PC-3 (cell line): ENCODE results near the gene NKD1. TPM values are rescaled to one million over a fixed set of nuclear protein-coding genes. Genes with fewer than 3 reads are reported as not detected.

Source experiments
- ATAC-seq: fragments of 200-7000 bp; cut with Tn5 transposase; 2 replicates; pipeline ENCODE4 v1.9.1; 2020; ENCODE audit warnings: mild to moderate bottlenecking, moderate library complexity
- BruUV-seq: library from RNA; stranded (reverse); fragments of 400-500 nt; replicated peaks from 2 replicates; lab custom pipeline; 2021; lab: Mats Ljungman, UMichigan
- CTCF ChIA-PET: fragments of 300-600 bp; sonication (Branson Sonifier 250); formaldehyde crosslinking; loops from one replicate; lab custom pipeline; 2022; ENCODE audit warnings: antibody characterized with exemption; lab: Charles Lee
- POLR2A ChIA-PET: fragments of 300-600 bp; sonication (Branson Sonifier 250); formaldehyde crosslinking; loops from one replicate; lab custom pipeline; 2022; ENCODE audit warnings: antibody characterized with exemption; ENCODE audit not compliant: unreplicated experiment; lab: Charles Lee
- DNase-seq: peaks from one replicate; pipeline ENCODE4 v3.0.0-alpha.2; 2015
- H2AFZ ChIP-seq: fragments of 300-600 bp; sonication (generic); 2 replicates; pipeline ENCODE4 v1.6.0; 2016; ENCODE audit warnings: antibody characterized with exemption, low read length
- H3F3A ChIP-seq: fragments of 300-600 bp; sonication (generic); one replicate; pipeline ENCODE4 v1.6.0; 2017; ENCODE audit warnings: antibody characterized with exemption, low read length, control low read depth, mild to moderate bottlenecking; ENCODE audit not compliant: unreplicated experiment
- H3K27ac ChIP-seq: fragments of 300-600 bp; sonication (generic); 2 replicates; pipeline ENCODE4 v1.5.1; 2016; ENCODE audit warnings: mild to moderate bottlenecking, low read length
- H3K27me3 ChIP-seq: fragments of 300-600 bp; sonication (generic); 2 replicates; pipeline ENCODE4 v1.6.1; 2016; ENCODE audit warnings: low read length, mixed read lengths
- H3K36me3 ChIP-seq: fragments of 300-600 bp; sonication (generic); 2 replicates; pipeline ENCODE4 v1.6.1; 2016; ENCODE audit warnings: low read depth, mixed run types, low read length, mixed read lengths
- H3K4me1 ChIP-seq: fragments of 300-600 bp; sonication (generic); 2 replicates; pipeline ENCODE4 v1.5.1; 2016; ENCODE audit warnings: low read length; ENCODE audit not compliant: insufficient read depth
- H3K4me2 ChIP-seq: fragments of 300-600 bp; sonication (generic); 2 replicates; pipeline ENCODE4 v1.6.0; 2016; ENCODE audit warnings: low read length
- H3K4me3 ChIP-seq: fragments of 300-600 bp; sonication (generic); 2 replicates; pipeline ENCODE4 v1.5.1; 2016; ENCODE audit warnings: mild to moderate bottlenecking, low read length, mixed read lengths
- H3K79me2 ChIP-seq: fragments of 300-600 bp; sonication (generic); 2 replicates; pipeline ENCODE4 v1.6.1; 2017; ENCODE audit warnings: low read length, mixed read lengths
- H3K9ac ChIP-seq: fragments of 300-600 bp; sonication (generic); 2 replicates; pipeline ENCODE4 v1.6.0; 2016; ENCODE audit warnings: mild to moderate bottlenecking, low read length
- H3K9me2 ChIP-seq: fragments of 300-600 bp; sonication (generic); replicated peaks from 2 replicates; pipeline ENCODE4 v1.6.1; 2016; ENCODE audit warnings: mixed run types, low read length, mixed read lengths
- H3K9me3 ChIP-seq: fragments of 300-600 bp; sonication (generic); 2 replicates; pipeline ENCODE4 v1.6.1; 2016; ENCODE audit warnings: low read length, mixed read lengths
- H4K20me1 ChIP-seq: fragments of 300-600 bp; sonication (generic); 2 replicates; pipeline ENCODE4 v1.6.1; 2016; ENCODE audit warnings: low read length, mixed read lengths
- CTCF ChIP-seq: fragments of 300-600 bp; sonication (generic); conservative IDR thresholded peaks from 2 replicates; pipeline ENCODE4 v1.5.1; 2017; ENCODE audit warnings: antibody characterized with exemption, low read depth, mild to moderate bottlenecking, low read length
- EZH2 ChIP-seq: fragments of 300-600 bp; sonication (generic); IDR thresholded peaks from one replicate; pipeline ENCODE4 v1.6.1; 2017; ENCODE audit warnings: antibody characterized with exemption, mild to moderate bottlenecking, low read length; ENCODE audit not compliant: unreplicated experiment
- EZH2phosphoT487 ChIP-seq: fragments of 300-600 bp; sonication (generic); IDR thresholded peaks from 2 replicates; pipeline ENCODE4 v1.6.1; 2018; ENCODE audit warnings: mild to moderate bottlenecking, antibody characterized with exemption, low read length, borderline replicate concordance
- intact Hi-C: fragments of 100-400 bp; cut with micrococcal nuclease; formaldehyde crosslinking; loops from 2 replicates; pipeline ENCODE4 v1.9.0; 2023
- total RNA-seq: library from RNA; depleted of rRNA; stranded (reverse); fragments of >200 nt; gene quantifications from 2 replicates; pipeline ENCODE4 v1.2.3, GENCODE V29; 2014

NKD1 gene
- total RNA-seq, 1 experiment from 2014 or later: 0.07 TPM

GRCh38 chr16:50521246-50521900, 26.8 kb upstream of the NKD1 start:
- intact Hi-C loops: no loop called here

GRCh38 chr16:50522324-50522723, 25.9 kb upstream of the NKD1 start:
- H3K79me2 ChIP-seq: no peaks in the 10 kb centered on the region
- H3K36me3 ChIP-seq: no peaks in the 10 kb centered on the region
- H3K27ac ChIP-seq: no peak overlapping the region
- H3K4me2 ChIP-seq: no peak overlapping the region
- no peaks in the 10 kb centered on the region for H3K4me1 ChIP-seq
- H3K9me2 ChIP-seq: no peaks in the 10 kb centered on the region
- peaks cover 23% of the 10 kb centered on the region; the same call in 1 of the 2 replicates for H3K27me3 ChIP-seq
- ATAC-seq: no peak
- H3K9me3 ChIP-seq: no peaks in the 10 kb centered on the region
- H3F3A ChIP-seq: no peaks in the 10 kb centered on the region
- ChIA-PET POLR2A (no interaction called here), CTCF (no interaction called here)
- DNase-seq: no peak
- H4K20me1 ChIP-seq: no peaks in the 10 kb centered on the region
- BruUV-seq: no TSS peak
- intact Hi-C loops: no loop called here
- H2AFZ ChIP-seq: no peak overlapping the region
- no peak overlapping the region for H3K9ac ChIP-seq
- no peak overlapping the region for H3K4me3 ChIP-seq
- TF ChIP-seq EZH2phosphoT487 (no peak), CTCF (no peak), EZH2 (no peak)

More at GRCh38 chr16:50521246-50521900, 26.8 kb upstream of the NKD1 start:
- no peak overlapping the region for H3K27ac ChIP-seq
- ATAC-seq (no peak), DNase-seq (no peak)
- CTCF ChIA-PET: no interaction called here
- no peaks in the 10 kb centered on the region for H3F3A ChIP-seq
- POLR2A ChIA-PET: no interaction called here
- no peaks in the 10 kb centered on the region for H3K9me3 ChIP-seq
- no peaks in the 10 kb centered on the region for H3K4me1 ChIP-seq
- H3K27me3 ChIP-seq: peaks cover 23% of the 10 kb centered on the region; the same call in 1 of the 2 replicates
- no peak overlapping the region for H3K4me3 ChIP-seq
- BruUV-seq: no TSS peak
- no peak overlapping the region for H3K9ac ChIP-seq
- no peak overlapping the region for H2AFZ ChIP-seq
- H3K36me3 ChIP-seq: no peaks in the 10 kb centered on the region
- no peaks in the 10 kb centered on the region for H4K20me1 ChIP-seq
- no peaks in the 10 kb centered on the region for H3K79me2 ChIP-seq
- H3K4me2 ChIP-seq: no peak overlapping the region
- no peaks in the 10 kb centered on the region for H3K9me2 ChIP-seq
- TF ChIP-seq CTCF (no peak), EZH2phosphoT487 (no peak), EZH2 (no peak)

GRCh38 chr16:50523710-50524109, 24.5 kb upstream of the NKD1 start:
- Histone ChIP-seq H3K27ac (no peak overlapping the region), H3K4me1 (no peaks in the 10 kb centered on the region), H3K9ac (no peak overlapping the region), H2AFZ (no peak overlapping the region), H3K36me3 (no peaks in the 10 kb centered on the region), H3K27me3 (peaks cover 23% of the 10 kb centered on the region; the same call in 1 of the 2 replicates), H3K4me3 (no peak overlapping the region), H3K4me2 (no peak overlapping the region), H3K9me2 (no peaks in the 10 kb centered on the region), H3F3A (no peaks in the 10 kb centered on the region), H4K20me1 (no peaks in the 10 kb centered on the region), H3K79me2 (no peaks in the 10 kb centered on the region), H3K9me3 (no peaks in the 10 kb centered on the region)
- TF ChIP-seq CTCF (no peak), EZH2phosphoT487 (no peak), EZH2 (no peak)
- ChIA-PET POLR2A (no interaction called here), CTCF (interaction anchor here (0.7 kb wide), 1 partner anchor 323 kb away, joined by 5 read pairs; no protein-coding TSS in a partner anchor)
- DNase-seq (no peak), ATAC-seq (no peak)
- intact Hi-C loops: no loop called here
- no TSS peak for BruUV-seq
